Adrenal gland (tissue), 12 donors: ENCODE measurements around the gene LMBRD1. TPM values are rescaled to one million over a fixed set of nuclear protein-coding genes. Genes with fewer than 3 reads are reported as not detected.

Source experiments
- DNase-seq, 7 donors: peaks; one replicate each; pipeline ENCODE4 v3.0.0-alpha.2; 2019 to 2020
- H3K27ac ChIP-seq, 5 donors: fragments of 200-600 bp; sonication (generic) in 4 of 5; 1 replicate in 3 of 5; 2 replicates in 2 of 5; pipeline versions ENCODE4 v1.5.1 to v1.8.0; 2016 to 2020; ENCODE audit warnings: mild to moderate bottlenecking in 1 of 5
- H3K27me3 ChIP-seq: fragments of 200-600 bp; 2 replicates; pipeline ENCODE4 v1.8.0; 2021
- H3K36me3 ChIP-seq, 2 donors: fragments of 200-600 bp; replicated peaks in 1 of 2; 1 replicate in 1 of 2; 2 replicates in 1 of 2; pipeline versions ENCODE4 v1.5.1 to v1.8.0; 2018 to 2022
- H3K4me1 ChIP-seq, 2 donors: fragments of 200-600 bp; replicated peaks in 1 of 2; 1 replicate in 1 of 2; 2 replicates in 1 of 2; pipeline versions ENCODE4 v1.5.1 to v1.8.0; 2018 to 2021
- H3K4me3 ChIP-seq, 4 donors: fragments of 200-600 bp; sonication (generic) in 3 of 4; one replicate each; pipeline ENCODE4 v1.5.1; 2016 to 2018
- H3K9me3 ChIP-seq, 3 donors: fragments of 200-600 bp; sonication (generic) in 1 of 3; replicated peaks in 1 of 3; 1 replicate in 2 of 3; 2 replicates in 1 of 3; pipeline versions ENCODE4 v1.5.1 to v1.8.0; 2016 to 2021
- POLR2A ChIP-seq, 2 donors: fragments of 450-650 bp; IDR thresholded peaks; one replicate each; pipeline ENCODE4 v1.6.1; 2017; ENCODE audit warnings: antibody characterized with exemption in 2 of 2, mild to moderate bottlenecking in 2 of 2, moderate library complexity in 1 of 2
- WGBS, 4 donors: extraction: QIAGEN DNeasy Blood & Tissue Kit in 2 of 4; methylation state at CpG; one replicate each; pipeline versions ENCODE4 v1.1.5 to v1.1.7; 2013 to 2017; 5-methylcytosine and 5-hydroxymethylcytosine counted together
- intact Hi-C, 2 donors: fragments of 100-400 bp; cut with DNase I; formaldehyde crosslinking; loops; one replicate each; pipeline versions ENCODE4 v1.14.1 to v1.15.0; 2022 to 2023
- polyA plus RNA-seq, 3 donors: library from polyadenylated mRNA; stranded (reverse); fragments of 200-250 nt in 2 of 3; fragments of 350-450 nt in 1 of 3; fragmentation: Illumina TruSeq in 1 of 3; extraction: RNeasy Lipid Tissue Mini Kit (QIAGEN cat#74804) in 1 of 3; gene quantifications; one replicate each; pipeline ENCODE4 v1.2.3, GENCODE V29; 2013 to 2014
- total RNA-seq, 9 donors: library from RNA; depleted of rRNA in 4 of 9; stranded (reverse); fragments of >200 nt in 4 of 9; fragments of 120-200 nt in 1 of 9; fragmentation: NEBNext Ultra II Directional in 1 of 9; extraction: Animal tissue kit (Norgen Biotek cat#: 25700) in 1 of 9; gene quantifications; one replicate each; pipeline versions ENCODE4 v1.1.0 to v1.2.4, GENCODE V29; 2013 to 2023
- TF ChIP-seq, protein P1 (sequence below), 6 experiments: fragments of 450-650 bp in 4 of 6; fragments of 200-600 bp in 2 of 6; sonication (generic) in 1 of 6; IDR thresholded peaks; 1 replicate in 5 of 6; 2 replicates in 1 of 6; pipeline versions ENCODE4 v1.5.1 to v1.8.0; 2016 to 2021; ENCODE audit warnings: antibody characterized with exemption in 6 of 6, mild to moderate bottlenecking in 2 of 6, moderate library complexity in 1 of 6
- donor health status: healthy with polysubstance abuse.
- donor health status: Bipolar disorder and iron deficiency.
- donor health status: DM: yes; HTN: yes; CAD: no.
- donor health status: DM: no; HTN: no; CAD: no.
- donor health status: DM: no; HTN: no; CAD: no.
- donor health status: DM: yes; HTN: yes; CAD: no.

The LMBRD1 gene
- total and polyA plus RNA-seq, 12 donors = 22.1 to 141 (median 103) TPM

- Histone ChIP-seq H3K4me1 (peaks cover 0 to 6% of the 10 kb centered on the region in 2 donors), H3K27ac (no peak overlapping the region), H3K9me3 (no peaks in the 10 kb centered on the region), H3K36me3 (no peaks in the 10 kb centered on the region), H3K4me3 (no peak overlapping the region), H3K27me3 (no peaks in the 10 kb centered on the region)
- TF ChIP-seq, protein P1, sequence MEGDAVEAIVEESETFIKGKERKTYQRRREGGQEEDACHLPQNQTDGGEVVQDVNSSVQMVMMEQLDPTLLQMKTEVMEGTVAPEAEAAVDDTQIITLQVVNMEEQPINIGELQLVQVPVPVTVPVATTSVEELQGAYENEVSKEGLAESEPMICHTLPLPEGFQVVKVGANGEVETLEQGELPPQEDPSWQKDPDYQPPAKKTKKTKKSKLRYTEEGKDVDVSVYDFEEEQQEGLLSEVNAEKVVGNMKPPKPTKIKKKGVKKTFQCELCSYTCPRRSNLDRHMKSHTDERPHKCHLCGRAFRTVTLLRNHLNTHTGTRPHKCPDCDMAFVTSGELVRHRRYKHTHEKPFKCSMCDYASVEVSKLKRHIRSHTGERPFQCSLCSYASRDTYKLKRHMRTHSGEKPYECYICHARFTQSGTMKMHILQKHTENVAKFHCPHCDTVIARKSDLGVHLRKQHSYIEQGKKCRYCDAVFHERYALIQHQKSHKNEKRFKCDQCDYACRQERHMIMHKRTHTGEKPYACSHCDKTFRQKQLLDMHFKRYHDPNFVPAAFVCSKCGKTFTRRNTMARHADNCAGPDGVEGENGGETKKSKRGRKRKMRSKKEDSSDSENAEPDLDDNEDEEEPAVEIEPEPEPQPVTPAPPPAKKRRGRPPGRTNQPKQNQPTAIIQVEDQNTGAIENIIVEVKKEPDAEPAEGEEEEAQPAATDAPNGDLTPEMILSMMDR (IDR thresholded peaks at IDR 0.05) = no peak
- TF ChIP-seq POLR2A (IDR thresholded peaks at IDR 0.05) = no peak
- intact Hi-C loops = no loop called here
- no peak for DNase-seq
These were observed 20.9 kb downstream of the LMBRD1 start for GRCh38 chr6:69775941-69776340.

GRCh38 chr6:69775585-69775849 is 21.3 kb downstream of the LMBRD1 start:
- Histone ChIP-seq H3K27me3 (no peaks in the 10 kb centered on the region), H3K9me3 (no peaks in the 10 kb centered on the region), H3K4me1 (peaks cover 0 to 2% of the 10 kb centered on the region in 2 donors), H3K36me3 (no peaks in the 10 kb centered on the region), H3K27ac (no peak overlapping the region), H3K4me3 (no peak overlapping the region)
- DNase-seq = no peak
- intact Hi-C loops = no loop called here
- 94 to 100% (median 96%) methylated on average over 1 of the region's 1 CpG for WGBS, 4 donors
- TF ChIP-seq POLR2A (IDR thresholded peaks at IDR 0.05) = no peak
- TF ChIP-seq, protein P1 (IDR thresholded peaks at IDR 0.05) = no peak

- Histone ChIP-seq H3K36me3 (no peaks in the 10 kb centered on the region), H3K9me3 (no peaks in the 10 kb centered on the region), H3K4me3 (no peak overlapping the region), H3K27me3 (no peaks in the 10 kb centered on the region), H3K4me1 (no peaks in the 10 kb centered on the region), H3K27ac (no peak overlapping the region)
- no peak for TF ChIP-seq POLR2A (IDR thresholded peaks at IDR 0.05)
- TF ChIP-seq, protein P1 (IDR thresholded peaks at IDR 0.05) = no peak
- no peak for DNase-seq
- intact Hi-C loops = no loop called here
- WGBS, 4 donors = 90 to 96% (median 93%) methylated on average over 4 of the region's 4 CpGs
These were observed 21.8 kb downstream of the LMBRD1 start for GRCh38 chr6:69774740-69775584.

GRCh38 chr6:69771158-69771906 is 25.5 kb downstream of the LMBRD1 start:
- WGBS, 4 donors = 83 to 95% (median 92%) methylated on average over 5 of the region's 5 CpGs
- H3K9me3 ChIP-seq = no peaks in the 10 kb centered on the region
- no peak overlapping the region for H3K4me3 ChIP-seq
- TF ChIP-seq, protein P1 (IDR thresholded peaks at IDR 0.05) = no peak
- TF ChIP-seq POLR2A (IDR thresholded peaks at IDR 0.05) = no peak
- intact Hi-C loops = no loop called here
- H3K27me3 ChIP-seq = no peaks in the 10 kb centered on the region
- no peaks in the 10 kb centered on the region for H3K4me1 ChIP-seq
- no peak for DNase-seq
- H3K27ac ChIP-seq = no peak overlapping the region
- H3K36me3 ChIP-seq = no peaks in the 10 kb centered on the region
